K562 (cell line): ENCODE results near the gene ZSWIM4. TPM values are rescaled to one million over a fixed set of nuclear protein-coding genes. Genes with fewer than 3 reads are reported as not detected.

Experiments
- ATF7 ChIP-seq: fragments of 450-650 bp; IDR thresholded peaks from 2 replicates; pipeline ENCODE4 v1.7.1; 2014; ENCODE audit warnings: mild to moderate bottlenecking, moderate library complexity
- ELK1 ChIP-seq: sonication (generic); formaldehyde crosslinking; IDR thresholded peaks from 2 replicates; pipeline ENCODE4 v1.8.1; 2022; ENCODE audit warnings: missing genetic modification reagents
- EP300 ChIP-seq: IDR thresholded peaks from 2 replicates; pipeline ENCODE4 v1.6.1; 2012; ENCODE audit warnings: low read length, improper control_type of control experiment
- IFI16 ChIP-seq: fragments of 250-450 bp; sonication (Bioruptor Pico); IDR thresholded peaks from 2 replicates; pipeline ENCODE4 v2.1.2; 2022; ENCODE audit warnings: mild to moderate bottlenecking, inconsistent platforms
- IRF9 ChIP-seq: fragments of 450-650 bp; IDR thresholded peaks from 2 replicates; pipeline ENCODE4 v1.6.1; 2016; ENCODE audit warnings: missing biosample characterization, missing genetic modification characterization
- MAZ ChIP-seq, 2 experiments: fragments of 450-650 bp in 1 of 2; sonication (generic) in 1 of 2; formaldehyde crosslinking; IDR thresholded peaks in 1 of 2; conservative IDR thresholded peaks in 1 of 2; 2 replicates each; pipeline versions ENCODE4 v1.4.0 to v1.5.0; 2020; ENCODE audit warnings: mild to moderate bottlenecking in 1 of 2, missing genetic modification reagents in 1 of 2
- MNT ChIP-seq, 2 experiments: fragments of 450-650 bp; conservative IDR thresholded peaks; 2 replicates each; pipeline ENCODE4 v1.6.1; 2017; ENCODE audit warnings: mild to moderate bottlenecking in 2 of 2, moderate library complexity in 2 of 2
- MTA1 ChIP-seq: fragments of 450-650 bp; IDR thresholded peaks from 2 replicates; pipeline ENCODE4 v1.6.1; 2017; ENCODE audit warnings: borderline replicate concordance
- NCOR1 ChIP-seq: fragments of 450-650 bp; IDR thresholded peaks from 2 replicates; pipeline ENCODE4 v1.6.1; 2016; ENCODE audit warnings: mild to moderate bottlenecking, moderate library complexity
- NEUROD1 ChIP-seq: fragments of 150-350 bp; IDR thresholded peaks from 2 replicates; pipeline ENCODE4 v1.6.1; 2014; ENCODE audit warnings: borderline replicate concordance, low read length, low read depth; ENCODE audit not compliant: partially characterized antibody
- RCOR1 ChIP-seq, 2 experiments: IDR thresholded peaks; 2 replicates each; pipeline ENCODE4 v1.6.1; 2012; ENCODE audit warnings: low read depth in 2 of 2, low read length in 2 of 2, borderline replicate concordance in 1 of 2, improper control_type of control experiment in 1 of 2
- SAFB ChIP-seq: fragments of 200-400 bp; formaldehyde crosslinking; IDR thresholded peaks from 2 replicates; pipeline ENCODE4 v1.6.1; 2017; ENCODE audit warnings: low read depth, low read length, borderline replicate concordance
- SMARCA4 ChIP-seq: fragments of 450-650 bp; IDR thresholded peaks from 2 replicates; pipeline ENCODE4 v1.6.1; 2016
- TEAD1 ChIP-seq, 2 experiments: fragments of 450-650 bp in 1 of 2; sonication (generic) in 1 of 2; formaldehyde crosslinking; IDR thresholded peaks; 2 replicates each; pipeline versions ENCODE4 v1.4.0 to v1.8.0; 2020 to 2022; ENCODE audit warnings: mild to moderate bottlenecking in 2 of 2, missing genetic modification reagents in 1 of 2
- ZNF174 ChIP-seq: fragments of 250-450 bp; sonication (Bioruptor Pico); IDR thresholded peaks from 2 replicates; pipeline ENCODE4 v1.4.0; 2020; ENCODE audit warnings: mild to moderate bottlenecking
- ZNF277 ChIP-seq: fragments of 250-450 bp; sonication (Bioruptor Pico); IDR thresholded peaks from 2 replicates; pipeline ENCODE4 v1.8.0; 2022; ENCODE audit warnings: inconsistent platforms, mild to moderate bottlenecking, moderate library complexity, borderline replicate concordance
- ZNF316 ChIP-seq: fragments of 450-650 bp; IDR thresholded peaks from 2 replicates; pipeline ENCODE4 v1.6.1; 2016
- ZNF384 ChIP-seq: IDR thresholded peaks from 2 replicates; pipeline ENCODE4 v1.6.1; 2012; ENCODE audit warnings: low read depth, low read length, improper control_type of control experiment
- ZNF740 ChIP-seq, 3 experiments: fragments of 200-800 bp in 1 of 3; sonication (Bioruptor generic) in 1 of 3; sonication (generic) in 1 of 3; formaldehyde crosslinking in 1 of 3; IDR thresholded peaks; 2 replicates each; pipeline versions ENCODE4 v1.6.1 to v1.8.0; 2016 to 2022; ENCODE audit warnings: mild to moderate bottlenecking in 2 of 3, missing compliant biosample characterization in 2 of 3, missing genetic modification characterization in 2 of 3, missing genetic modification reagents in 1 of 3
- polyA plus RNA-seq, 8 experiments: library from polyadenylated mRNA; depleted of rRNA in 4 of 8; stranded (reverse) in 5 of 8; unstranded in 3 of 8; fragments of >200 nt; fragmentation: Nextera tagmentation in 2 of 8; fragmentation: Illumina TruSeq in 1 of 8; extraction: Ambion mirVana in 2 of 8; extraction: Trizol in 1 of 8; gene quantifications; 2 replicates each; pipeline versions ENCODE4 v1.2.1 to v1.2.3, GENCODE V29; 2011 to 2014; ENCODE audit warnings: inconsistent platforms in 1 of 8, missing spikeins in 1 of 8
- total RNA-seq, 7 experiments: library from RNA; depleted of rRNA in 6 of 7; stranded (reverse); fragments of >200 nt in 6 of 7; fragmentation: Illumina TruSeq in 2 of 7; extraction: Trizol in 2 of 7; gene quantifications; 2 replicates each; pipeline versions ENCODE4 v1.2.1 to v1.2.3, GENCODE V29; 2011 to 2021; ENCODE audit warnings: low replicate concordance in 1 of 7

ZSWIM4 gene
- total and polyA plus RNA-seq, 9 of the 15 experiments (the other 6 are each of a cell fraction or from before 2014, with no cell fraction given): 0.25 to 3.7 (median 0.79) TPM; not detected in 2

- TF ChIP-seq ZNF740 (CRISPR knock-in tag; IDR thresholded peaks at IDR 0.05) (peak; percentile 73), ZNF740 (tag; IDR thresholded peaks at IDR 0.05) (0 out of 4 replicates have a peak, but pooled peaks of 1 of the 2 experiments have one; percentile 5), SAFB (no peak), EP300 (peak; percentile 8; the same call in 1 of the 2 replicates), SMARCA4 (peak; percentile 88), ZNF174 (CRISPR knock-in tag) (no peak), IFI16 (no peak), MNT (conservative IDR thresholded peaks at IDR 0.05) (peak in 1 of 2 experiments; percentile 38; a peak in 1 of 4 replicates), ZNF316 (peak; percentile 64), ATF7 (peak; percentile 48), IRF9 (tag) (no peak), MAZ (CRISPR knock-in tag; conservative IDR thresholded peaks at IDR 0.05 in 1 of 2, IDR thresholded peaks at IDR 0.05 in 1 of 2) (peak in 1 of 2 experiments; percentile 22; a peak in 2 of 4 replicates), ELK1 (CRISPR knock-in tag) (no peak), NEUROD1 (peak; percentile 60), ZNF277 (no peak), RCOR1 (IDR thresholded peaks at IDR 0.05; ENCODE audit: borderline replicate concordance in 1 of 2, low read depth in 2 of 2, low read length in 2 of 2) (peak in 1 of 2 experiments; percentile 19; a peak in 1 of 4 replicates), TEAD1 (CRISPR knock-in tag; IDR thresholded peaks at IDR 0.05) (peak; percentile 90 to 97), NCOR1 (0 out of 2 replicates have a peak, but pooled peaks have one; percentile 13), MTA1 (0 out of 2 replicates have a peak, but pooled peaks have one; percentile 13), ZNF384 (no peak)
Measured at GRCh38 chr19:13850910-13851733, 55.9 kb downstream of the ZSWIM4 start (continued).
